ENCODE measurements around the gene IZUMO4. TPM values are rescaled to one million over a fixed set of nuclear protein-coding genes. Genes with fewer than 3 reads are reported as not detected.
A peak's percentile ranks its signal among the peaks of the same experiment; 100 is the strongest.

The IZUMO4 gene
- total and polyA plus RNA-seq, 10 of the 15 experiments (the other 5 are each of a cell fraction or from before 2014, with no cell fraction given) = 0.53 to 27.1 (median 7.5) TPM

GRCh38 chr19:2089001-2089711 is 7.6 kb upstream of the IZUMO4 start (continued):
- no peak for TF ChIP-seq E2F8 (IDR thresholded peaks at IDR 0.05; ENCODE audit: low read depth, partially characterized antibody)
- peak; percentile 90 for TF ChIP-seq GATAD2B (conservative IDR thresholded peaks at IDR 0.05; ENCODE audit: low read depth)
- TF ChIP-seq BCL3 (IDR thresholded peaks at IDR 0.05; ENCODE audit: borderline replicate concordance, insufficient read depth, low read depth, low read length, poor library complexity, severe bottlenecking) = no peak
- no peak for TF ChIP-seq PML (IDR thresholded peaks at IDR 0.05; ENCODE audit: low read length)
- TF ChIP-seq ZBTB40 (IDR thresholded peaks at IDR 0.05; ENCODE audit: borderline replicate concordance) = no peak
- no peak for TF ChIP-seq ZNF24 (IDR thresholded peaks at IDR 0.05)
- TF ChIP-seq ZBTB11 (CRISPR knock-in tag; IDR thresholded peaks at IDR 0.05) = no peak
- TF ChIP-seq YY1 (IDR thresholded peaks at IDR 0.05; ENCODE audit: low read depth, low read length) = 0 out of 2 replicates have a peak, but pooled peaks have one; percentile 21
- TF ChIP-seq PAX8 (IDR thresholded peaks at IDR 0.05) = no peak
- no peak for TF ChIP-seq GABPA (IDR thresholded peaks at IDR 0.05; ENCODE audit: low read depth)
- TF ChIP-seq HDGF (IDR thresholded peaks at IDR 0.05) = 0 out of 2 replicates have a peak, but pooled peaks have one; percentile 30
- TF ChIP-seq SMAD1 (IDR thresholded peaks at IDR 0.05; ENCODE audit: low read depth, partially characterized antibody) = peak; percentile 69
- TF ChIP-seq RELB (IDR thresholded peaks at IDR 0.05; ENCODE audit: low read depth) = peak; percentile 36
- TF ChIP-seq NBN (IDR thresholded peaks at IDR 0.05) = peak; percentile 85
- TF ChIP-seq TCF3 (IDR thresholded peaks at IDR 0.05; ENCODE audit: borderline replicate concordance, insufficient read depth, low read depth, low read length) = no peak

Measured in GM12878 (cell line).